Muscle layer of colon (tissue), 2 donors: ENCODE data around the gene MINDY1.

Experiments
- H3K27ac ChIP-seq: one replicate; pipeline ENCODE4 v1.7.0; 2013; ENCODE audit warnings: low read depth, mild to moderate bottlenecking, low read length, moderate library complexity
- H3K27me3 ChIP-seq, 2 donors: one replicate each; pipeline ENCODE4 v1.7.0; 2013; ENCODE audit warnings: low read length in 2 of 2, mild to moderate bottlenecking in 2 of 2; ENCODE audit not compliant: insufficient read depth in 2 of 2, control insufficient read depth in 1 of 2
- H3K36me3 ChIP-seq: one replicate; pipeline ENCODE4 v1.7.0; 2013; ENCODE audit warnings: mild to moderate bottlenecking, low read length; ENCODE audit not compliant: insufficient read depth
- H3K4me1 ChIP-seq: one replicate; pipeline ENCODE4 v1.7.0; 2013; ENCODE audit warnings: mild to moderate bottlenecking, low read length; ENCODE audit not compliant: insufficient read depth
- H3K4me3 ChIP-seq, 2 donors: one replicate each; pipeline ENCODE4 v1.7.0; 2013; ENCODE audit warnings: low read length in 2 of 2, low read depth in 1 of 2, mild to moderate bottlenecking in 1 of 2, moderate library complexity in 1 of 2
- H3K9ac ChIP-seq: one replicate; pipeline ENCODE4 v1.7.0; 2013; ENCODE audit warnings: low read length
- H3K9me3 ChIP-seq: one replicate; pipeline ENCODE4 v1.7.0; 2013; ENCODE audit warnings: mild to moderate bottlenecking, low read length
- donor health status: abdominal sarcoma.
- donor health status: Adenocarcinoma of cecum.

The MINDY1 gene

DNA sequence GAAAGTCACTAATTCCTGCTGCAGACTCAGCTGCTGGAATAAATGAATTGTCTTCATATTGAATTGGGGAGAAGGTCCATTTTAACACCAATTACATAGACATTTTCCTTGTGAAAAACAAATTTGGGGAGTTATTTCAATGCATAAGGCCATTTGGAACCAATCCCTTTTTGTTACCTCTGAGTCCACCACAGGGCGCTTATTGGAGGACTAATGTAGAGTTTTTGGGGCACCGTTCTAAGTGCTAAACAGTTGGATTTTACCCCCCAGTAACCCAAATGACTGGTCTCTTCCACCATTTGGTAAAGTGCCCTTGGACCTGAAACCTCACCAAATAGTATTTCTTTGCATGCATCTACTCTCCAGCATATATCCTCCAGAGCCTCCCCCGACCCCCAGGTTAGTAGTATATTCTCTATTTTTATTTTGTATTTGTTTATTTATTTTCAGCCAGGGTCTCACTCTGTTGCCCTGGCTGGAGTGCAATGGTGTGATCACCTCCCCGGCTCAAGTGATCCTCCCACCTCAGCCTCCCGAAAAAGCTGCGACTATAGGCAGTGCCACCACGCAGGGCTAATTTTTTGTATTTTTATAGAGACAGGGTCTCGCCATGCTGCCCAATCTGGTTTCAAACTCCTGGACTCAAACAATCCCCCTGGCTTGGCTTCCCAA, 3.1 kb upstream of the MINDY1 start:
- peak overlapping the region in 1 of 2 donors; percentile 98 for H3K4me3 ChIP-seq
- no peak overlapping the region for H3K9ac ChIP-seq
- H3K4me1 ChIP-seq, result peaks cover 37% of the 10 kb centered on the region

DNA sequence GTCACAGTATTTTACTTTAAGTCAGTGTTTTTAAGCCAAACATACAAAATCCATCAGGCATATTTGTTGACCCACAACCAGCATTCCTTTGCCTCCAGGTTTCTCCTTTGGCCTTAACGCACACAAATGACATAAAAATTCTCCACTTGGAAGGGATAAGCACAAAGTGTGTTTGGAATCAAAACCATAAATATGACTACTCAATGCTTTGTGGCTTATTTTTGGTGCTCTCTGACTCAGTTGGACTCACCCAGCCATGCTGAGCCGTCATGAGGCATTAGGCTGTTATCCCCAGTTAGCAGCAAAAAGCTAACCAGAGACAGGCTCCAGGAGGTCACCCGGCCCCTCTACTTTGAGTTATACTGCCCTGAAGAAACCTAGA, 2.5 kb upstream of the MINDY1 start:
- Histone ChIP-seq H3K4me1 (peaks cover 34% of the 10 kb centered on the region), H3K36me3 (peaks cover 3% of the 10 kb centered on the region), H3K9me3 (no peaks in the 10 kb centered on the region), H3K4me3 (peak overlapping the region; percentile 56 to 98), H3K27ac (peak overlapping the region; percentile 89), H3K9ac (peak overlapping the region; percentile 64), H3K27me3 (no peaks in the 10 kb centered on the region)

More for the DNA sequence above, 3.1 kb upstream of the MINDY1 start:
- Histone ChIP-seq H3K36me3 (peaks cover 3% of the 10 kb centered on the region), H3K9me3 (no peaks in the 10 kb centered on the region), H3K27ac (no peak overlapping the region), H3K27me3 (no peaks in the 10 kb centered on the region)

DNA sequence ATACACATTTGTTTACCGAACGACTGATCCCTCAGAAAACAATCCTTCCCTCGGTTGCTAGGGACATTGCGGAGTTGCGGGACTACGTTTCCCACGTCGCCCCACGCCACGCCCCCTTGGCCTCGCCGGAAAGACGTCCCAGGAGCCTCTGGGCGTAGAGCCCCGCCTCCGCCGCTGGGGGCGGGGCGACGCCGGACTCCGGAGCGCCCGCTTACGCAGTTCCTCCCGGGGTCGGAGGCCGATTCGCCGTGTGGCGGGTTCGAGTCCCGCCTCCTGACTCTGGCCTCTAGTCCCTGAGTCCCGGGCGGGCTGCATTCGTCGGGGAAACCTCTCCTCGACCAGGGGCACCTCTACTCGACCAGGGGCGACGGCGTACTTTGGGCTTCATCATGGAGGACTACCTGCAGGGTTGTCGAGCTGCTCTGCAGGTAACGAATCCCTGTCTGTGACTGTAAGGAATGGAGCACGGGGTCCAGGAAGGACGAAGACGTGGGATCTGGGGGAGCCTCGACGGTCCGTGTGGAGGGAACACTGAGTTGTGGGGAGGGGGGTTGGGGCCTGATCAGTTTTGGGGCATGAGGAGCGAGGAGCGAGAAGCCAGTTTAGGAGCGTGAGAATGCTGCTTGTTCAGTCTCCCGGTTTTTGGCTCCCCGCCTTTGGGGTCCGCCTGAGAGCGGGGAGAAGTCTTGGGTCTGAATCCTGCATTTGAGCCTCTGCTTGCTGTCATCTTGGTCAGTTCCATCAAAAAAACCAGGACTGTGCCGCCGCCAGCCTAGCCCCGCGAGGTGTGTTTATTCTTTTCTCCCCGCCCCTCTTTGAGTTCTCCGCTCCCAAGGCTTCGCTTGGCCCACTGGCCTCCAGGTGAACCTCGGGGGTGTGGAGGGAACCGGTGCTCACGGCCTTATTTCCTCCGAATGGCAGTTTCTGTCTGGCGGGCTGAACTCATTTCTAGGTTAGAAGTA, 1.8 kb upstream of the MINDY1 start, which contains the start of gene PRUNE1:
Gene PRUNE1 (plus strand): TSS at position 206 of the 962 bp plus-strand sequence. CDS start 184 bp downstream, at position 390.
- Histone ChIP-seq H3K27ac (peak within 1 kb of the TSS; percentile 89), H3K36me3 (peaks cover 3% of the 10 kb centered on the region), H3K4me3 (peak within 1 kb of the TSS; percentile 56 to 98), H3K27me3 (no peaks in the 10 kb centered on the region), H3K9ac (peak within 1 kb of the TSS; percentile 64), H3K4me1 (peaks cover 33% of the 10 kb centered on the region), H3K9me3 (no peaks in the 10 kb centered on the region)

DNA sequence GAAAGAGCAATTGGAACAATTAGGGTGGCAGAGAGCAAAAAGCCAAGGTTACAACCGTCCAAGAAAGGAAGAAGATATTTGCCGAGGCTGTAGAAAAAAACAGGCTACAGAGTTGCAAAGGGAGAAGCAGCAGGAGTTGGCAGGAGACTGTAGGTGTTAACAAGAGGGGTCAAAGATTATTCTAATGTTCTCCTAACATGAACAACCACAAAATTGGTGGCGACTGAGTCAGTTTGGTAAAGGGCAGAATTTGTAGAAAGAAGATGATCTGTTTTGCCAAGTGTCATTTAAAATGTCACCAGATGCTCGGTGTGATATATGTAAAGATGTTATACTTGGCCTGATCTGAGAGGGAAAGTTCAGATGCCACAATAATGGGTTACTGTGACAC, 1.1 kb upstream of the MINDY1 start:
- no peaks in the 10 kb centered on the region for H3K27me3 ChIP-seq
- peaks cover 3% of the 10 kb centered on the region for H3K36me3 ChIP-seq
- H3K27ac ChIP-seq, result peak overlapping the region; percentile 29
- peak overlapping the region; percentile 56 to 98 for H3K4me3 ChIP-seq
- peak overlapping the region; percentile 9 for H3K9ac ChIP-seq
- no peaks in the 10 kb centered on the region for H3K9me3 ChIP-seq
- H3K4me1 ChIP-seq, result peaks cover 31% of the 10 kb centered on the region

DNA sequence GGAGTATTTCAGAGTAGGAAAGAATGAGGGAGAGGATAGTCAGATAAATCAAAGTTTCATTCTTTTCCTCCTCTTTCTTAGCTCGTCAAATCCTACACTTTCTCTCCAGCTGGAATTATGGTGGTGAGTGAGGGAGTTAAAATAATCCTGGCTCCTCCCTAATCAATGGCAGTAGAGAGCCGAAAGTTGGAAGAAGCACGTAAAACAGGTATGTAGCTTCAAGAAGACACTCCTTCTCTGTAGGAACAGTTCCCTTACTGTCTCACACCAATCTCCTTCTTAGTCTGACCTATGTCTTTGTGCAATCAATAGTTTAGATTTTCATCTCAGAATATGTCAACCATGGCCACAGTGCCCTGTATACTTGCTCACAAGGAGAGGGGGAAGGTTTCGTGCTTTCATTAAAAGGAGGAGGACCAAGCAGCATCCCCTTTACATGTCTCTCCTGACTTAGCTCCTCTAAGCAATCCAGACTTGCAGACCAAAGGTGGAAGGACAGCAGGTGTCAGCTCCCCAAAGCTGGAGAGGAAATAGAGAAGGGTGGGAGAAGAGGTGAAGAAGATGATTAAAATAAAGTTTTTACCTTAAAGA, 878 bp downstream of the MINDY1 start:
- H3K36me3 ChIP-seq, result peaks cover 18% of the 10 kb centered on the region
- H3K9ac ChIP-seq, result peak overlapping the region; percentile 81
- H3K4me3 ChIP-seq, result peak overlapping the region; percentile 49 to 93
- H3K4me1 ChIP-seq, result peaks cover 40% of the 10 kb centered on the region
- H3K9me3 ChIP-seq, result no peaks in the 10 kb centered on the region
- peak overlapping the region; percentile 78 for H3K27ac ChIP-seq
- no peaks in the 10 kb centered on the region for H3K27me3 ChIP-seq

DNA sequence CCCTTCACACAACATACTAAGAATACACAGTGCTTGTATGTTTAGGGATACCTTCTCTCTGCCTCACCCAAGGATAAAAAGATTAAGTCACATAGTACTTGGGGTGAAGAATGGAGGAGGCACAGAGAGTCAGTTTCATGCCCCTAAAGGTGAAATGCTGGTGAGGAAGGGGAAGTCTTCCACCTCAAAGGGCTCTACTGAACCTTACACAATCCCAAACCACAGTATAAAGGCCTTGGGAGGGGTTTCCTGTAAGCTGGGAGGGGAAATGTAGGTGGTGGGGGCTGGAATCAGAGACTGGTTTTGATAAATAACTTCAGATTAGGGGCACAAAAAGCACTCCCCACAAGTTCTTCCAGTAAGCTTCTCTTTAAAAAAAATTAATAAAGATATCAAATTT, 3.5 kb downstream of the MINDY1 start:
- Histone ChIP-seq H3K36me3 (peaks cover 36% of the 10 kb centered on the region), H3K4me1 (peaks cover 33% of the 10 kb centered on the region), H3K27ac (no peak overlapping the region)

DNA sequence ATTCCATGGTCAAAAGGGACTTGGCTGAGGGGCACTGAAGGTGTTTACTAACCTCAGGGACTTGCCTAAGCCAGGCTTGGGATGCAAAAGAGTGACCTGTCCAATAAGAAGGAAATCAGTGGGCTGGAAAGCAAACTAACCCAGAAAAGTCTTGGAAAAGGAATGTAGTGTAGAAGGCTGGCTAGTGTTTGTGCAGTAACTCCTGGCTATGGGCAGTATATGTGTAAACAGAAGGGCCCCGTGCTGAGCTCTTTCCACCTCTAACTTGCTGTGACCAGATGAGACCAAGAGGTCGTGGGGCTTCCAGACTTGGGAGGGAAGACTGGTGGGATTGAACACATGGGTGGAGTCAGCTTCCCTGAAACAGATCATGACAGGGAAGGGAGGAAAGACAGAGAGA, 4.1 kb downstream of the MINDY1 start:
- no peaks in the 10 kb centered on the region for H3K9me3 ChIP-seq
- peaks cover 42% of the 10 kb centered on the region for H3K36me3 ChIP-seq
- no peak overlapping the region for H3K27ac ChIP-seq
- H3K9ac ChIP-seq, result peak overlapping the region; percentile 4
- H3K27me3 ChIP-seq, result no peaks in the 10 kb centered on the region
- H3K4me1 ChIP-seq, result peaks cover 30% of the 10 kb centered on the region
- peak overlapping the region in 1 of 2 donors; percentile 47 for H3K4me3 ChIP-seq

More for the DNA sequence above, 3.5 kb downstream of the MINDY1 start:
- H3K4me3 ChIP-seq, result peak overlapping the region in 1 of 2 donors; percentile 47
- peak overlapping the region; percentile 4 for H3K9ac ChIP-seq
- no peaks in the 10 kb centered on the region for H3K9me3 ChIP-seq
- H3K27me3 ChIP-seq, result no peaks in the 10 kb centered on the region

DNA sequence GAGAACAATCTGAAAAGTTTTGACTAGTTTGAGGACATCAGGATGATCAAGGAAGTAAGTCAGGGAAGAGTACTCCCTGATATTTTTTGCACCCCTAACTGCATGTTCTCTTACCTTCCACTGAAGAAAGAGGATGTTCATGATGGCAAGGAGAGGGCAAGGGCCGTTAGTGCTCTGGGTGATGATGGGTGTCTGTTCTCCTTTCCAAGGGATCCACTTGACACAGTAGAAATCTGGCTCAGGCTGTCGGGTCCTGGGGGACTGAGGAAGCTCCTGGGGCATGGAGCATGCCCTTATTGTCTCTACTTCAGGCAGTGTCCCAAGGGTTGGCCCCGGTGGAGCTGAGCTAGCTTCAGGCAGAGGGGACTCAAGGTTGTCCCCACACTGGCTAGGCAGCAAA, 4.7 kb downstream of the MINDY1 start:
- Histone ChIP-seq H3K27me3 (no peaks in the 10 kb centered on the region), H3K4me3 (no peak overlapping the region), H3K9ac (no peak overlapping the region), H3K4me1 (peaks cover 24% of the 10 kb centered on the region), H3K9me3 (no peaks in the 10 kb centered on the region), H3K27ac (no peak overlapping the region), H3K36me3 (peaks cover 48% of the 10 kb centered on the region)

DNA sequence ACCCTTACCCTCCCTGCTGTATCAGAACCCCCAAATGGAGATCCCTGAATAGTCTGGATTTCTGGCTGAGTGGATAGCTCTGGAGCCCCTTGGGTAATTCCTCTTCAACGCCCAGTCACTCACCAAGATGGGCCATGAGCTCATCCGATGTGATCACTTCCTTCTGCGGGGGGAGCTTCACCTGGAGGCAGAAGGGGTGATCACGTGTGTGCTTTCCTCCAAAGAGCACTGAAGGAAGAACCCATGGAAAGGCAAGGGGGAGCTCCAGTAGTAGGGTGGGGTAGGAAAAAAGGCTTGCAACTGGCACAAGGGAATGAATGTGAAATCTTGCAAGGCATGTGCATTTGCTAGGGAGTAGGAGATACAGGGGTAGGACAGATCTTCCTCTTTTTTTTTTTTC, 5.1 kb downstream of the MINDY1 start:
- no peak overlapping the region for H3K27ac ChIP-seq
- peaks cover 51% of the 10 kb centered on the region for H3K36me3 ChIP-seq
- peaks cover 21% of the 10 kb centered on the region for H3K4me1 ChIP-seq

DNA sequence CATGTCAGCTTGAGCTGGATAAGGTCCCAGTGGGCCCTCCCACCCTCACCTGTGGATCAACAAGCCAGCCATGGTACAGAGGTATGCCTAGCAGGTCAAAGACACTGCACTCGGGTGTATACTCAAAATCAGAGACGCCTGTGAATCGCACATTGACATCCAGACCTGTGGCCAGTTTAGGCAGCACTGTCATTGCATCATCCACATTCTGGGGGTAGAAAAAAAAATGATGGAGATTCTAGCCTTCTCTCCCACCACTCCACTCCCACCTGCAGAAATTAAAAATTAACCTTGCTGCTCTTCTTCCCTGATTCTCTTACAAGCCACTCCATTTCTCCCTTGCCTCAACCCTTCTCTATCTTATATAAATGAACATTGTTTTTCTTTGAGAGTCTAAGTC, 6.3 kb downstream of the MINDY1 start:
- Histone ChIP-seq H3K4me1 (peaks cover 24% of the 10 kb centered on the region), H3K9ac (no peak overlapping the region), H3K27me3 (no peaks in the 10 kb centered on the region), H3K4me3 (no peak overlapping the region), H3K27ac (no peak overlapping the region), H3K9me3 (no peaks in the 10 kb centered on the region), H3K36me3 (peaks cover 51% of the 10 kb centered on the region)

More for the DNA sequence above, 5.1 kb downstream of the MINDY1 start:
- Histone ChIP-seq H3K9ac (no peak overlapping the region), H3K4me3 (no peak overlapping the region), H3K27me3 (no peaks in the 10 kb centered on the region), H3K9me3 (no peaks in the 10 kb centered on the region)

DNA sequence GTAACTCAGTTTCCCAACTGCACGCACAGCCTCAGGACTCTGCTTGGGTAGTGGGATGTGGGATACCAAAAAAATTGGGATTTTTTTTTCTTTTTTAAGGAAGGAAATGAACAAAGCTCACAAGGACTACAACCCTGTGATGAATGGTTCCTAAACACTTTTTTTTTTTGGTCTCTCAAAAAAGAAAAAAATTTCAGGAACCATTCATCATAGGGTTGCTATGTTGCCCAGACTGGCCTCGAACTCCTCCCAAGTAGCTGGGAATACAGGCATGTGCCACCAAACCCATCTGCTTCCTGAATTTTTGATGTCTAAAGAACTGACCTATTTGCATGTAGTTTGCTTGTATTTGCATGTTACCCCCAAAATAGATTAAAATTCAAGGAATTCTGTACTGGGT, 6.8 kb downstream of the MINDY1 start:
- Histone ChIP-seq H3K4me1 (peaks cover 26% of the 10 kb centered on the region), H3K9ac (no peak overlapping the region), H3K27ac (no peak overlapping the region), H3K9me3 (no peaks in the 10 kb centered on the region), H3K4me3 (no peak overlapping the region), H3K27me3 (no peaks in the 10 kb centered on the region), H3K36me3 (peaks cover 51% of the 10 kb centered on the region)
